Keratinocyte (primary cell): Measurements from ENCODE around the gene POU6F1. TPM values are rescaled to one million over a fixed set of nuclear protein-coding genes. Genes with fewer than 3 reads are reported as not detected.

Experiments used
- DNase-seq: peaks from one replicate; pipeline ENCODE4 v3.0.0-alpha.2; 2011; ENCODE audit warnings: low read depth, missing footprints, low spot score
- FAIRE-seq: peaks from 2 replicates; lab custom pipeline; 2011; peaks lifted over from hg19 to GRCh38; lab: Jason Lieb, UNC
- H2AFZ ChIP-seq: 2 replicates; pipeline ENCODE4 v1.6.0; 2012; ENCODE audit warnings: low read length, control low read depth, inconsistent platforms; ENCODE audit not compliant: control insufficient read depth
- H3K27ac ChIP-seq: 2 replicates; pipeline ENCODE4 v1.5.1; 2011; ENCODE audit warnings: low read length; ENCODE audit not compliant: control insufficient read depth, insufficient read depth
- H3K27me3 ChIP-seq: 3 replicates; pipeline ENCODE4 v1.6.0; 2011; ENCODE audit warnings: low read length; ENCODE audit not compliant: control insufficient read depth, insufficient read depth; ENCODE audit errors: extremely low read depth
- H3K36me3 ChIP-seq, 2 experiments: 2 replicates in 1 of 2; 3 replicates in 1 of 2; pipeline ENCODE4 v1.5.1; 2011; ENCODE audit warnings: low read length in 2 of 2, mild to moderate bottlenecking in 1 of 2; ENCODE audit not compliant: control insufficient read depth in 2 of 2, insufficient read depth in 2 of 2; ENCODE audit errors: extremely low read depth in 1 of 2
- H3K4me1 ChIP-seq: 3 replicates; pipeline ENCODE4 v1.5.1; 2011; ENCODE audit warnings: low read length; ENCODE audit not compliant: control insufficient read depth, insufficient read depth; ENCODE audit errors: extremely low read depth
- H3K4me2 ChIP-seq: 3 replicates; pipeline ENCODE4 v1.6.0; 2011; ENCODE audit warnings: low read depth, low read length; ENCODE audit not compliant: control insufficient read depth, insufficient read depth; ENCODE audit errors: extremely low read depth
- H3K4me3 ChIP-seq, 3 experiments: fragments of 200-600 bp in 1 of 3; sonication (generic) in 1 of 3; 2 replicates in 2 of 3; 3 replicates in 1 of 3; pipeline ENCODE4 v1.5.1; 2011 to 2016; ENCODE audit warnings: low read length in 3 of 3, mild to moderate bottlenecking in 3 of 3, control low read depth in 2 of 3, inconsistent platforms in 1 of 3, low read depth in 1 of 3, mixed read lengths in 1 of 3, mixed run types in 1 of 3, moderate library complexity in 1 of 3; ENCODE audit not compliant: control insufficient read depth in 2 of 3, insufficient read depth in 2 of 3; ENCODE audit errors: extremely low read depth in 1 of 3
- H3K79me2 ChIP-seq: 2 replicates; pipeline ENCODE4 v1.6.0; 2012; ENCODE audit warnings: low read length; ENCODE audit not compliant: control insufficient read depth, insufficient read depth
- H3K9ac ChIP-seq: 3 replicates; pipeline ENCODE4 v1.6.0; 2011; ENCODE audit warnings: low read length; ENCODE audit not compliant: control insufficient read depth, insufficient read depth; ENCODE audit errors: extremely low read depth
- H3K9me1 ChIP-seq: 3 replicates; pipeline ENCODE4 v1.6.0; 2011; ENCODE audit warnings: low read length; ENCODE audit not compliant: control insufficient read depth, insufficient read depth; ENCODE audit errors: extremely low read depth
- H3K9me3 ChIP-seq: 2 replicates; pipeline ENCODE4 v1.5.1; 2012; ENCODE audit warnings: low read depth, low read length; ENCODE audit not compliant: control insufficient read depth
- H4K20me1 ChIP-seq: 3 replicates; pipeline ENCODE4 v1.6.0; 2011; ENCODE audit warnings: low read length; ENCODE audit not compliant: control insufficient read depth, insufficient read depth; ENCODE audit errors: extremely low read depth
- CTCF ChIP-seq, 3 experiments: IDR thresholded peaks in 1 of 3; conservative IDR thresholded peaks in 1 of 3; optimal IDR thresholded peaks in 1 of 3; 2 replicates in 2 of 3; 3 replicates in 1 of 3; pipeline versions ENCODE3 to v1.5.1; 2011; ENCODE audit warnings: low read length in 3 of 3, mild to moderate bottlenecking in 3 of 3, moderate library complexity in 2 of 3, control low read depth in 1 of 3, inconsistent platforms in 1 of 3; ENCODE audit not compliant: insufficient read depth in 2 of 3; ENCODE audit errors: extremely low read depth in 1 of 3
- EZH2 ChIP-seq: IDR thresholded peaks from one replicate; pipeline ENCODE4 v1.6.1; 2012; ENCODE audit warnings: inconsistent platforms, mild to moderate bottlenecking, low read length, moderate library complexity
- dilution Hi-C: fragments of 300-500 bp; cut with MboI; formaldehyde crosslinking; loops from one replicate; pipeline ENCODE4 v1.7.0; 2020; ENCODE audit warnings: low sequenced_read_pairs; ENCODE audit not compliant: extremely low pct_ligation_motif_present
- polyA plus RNA-seq, 5 experiments: library from polyadenylated mRNA; depleted of rRNA in 3 of 5; stranded (reverse) in 3 of 5; stranded (forward) in 1 of 5; unstranded in 1 of 5; fragments of >200 nt; gene quantifications; 1 replicate in 1 of 5; 2 replicates in 3 of 5; 3 replicates in 1 of 5; pipeline versions ENCODE4 v1.2.1 to v1.2.3, GENCODE V29; 2011 to 2012; ENCODE audit warnings: missing spikeins in 2 of 5, low read depth in 1 of 5, low replicate concordance in 1 of 5

POU6F1 gene
- polyA plus RNA-seq, 1 donor (not counting 4 experiments of a cell fraction or from before 2014, with no cell fraction given), result 0.42 TPM

- Histone ChIP-seq H3K27me3 (no peaks in the 10 kb centered on the region), H3K79me2 (no peaks in the 10 kb centered on the region), H3K9ac (no peak overlapping the region), H3K27ac (no peak overlapping the region), H3K4me3 (no peak overlapping the region), H3K36me3 (no peaks in the 10 kb centered on the region), H4K20me1 (no peaks in the 10 kb centered on the region), H3K9me1 (no peaks in the 10 kb centered on the region), H2AFZ (no peak overlapping the region), H3K4me1 (no peaks in the 10 kb centered on the region), H3K4me2 (no peak overlapping the region), H3K9me3 (no peaks in the 10 kb centered on the region)
- DNase-seq (no peak), FAIRE-seq (no peak)
- dilution Hi-C loops, result no loop called here
- no peak for TF ChIP-seq EZH2
- TF ChIP-seq CTCF (optimal IDR thresholded peaks at IDR 0.05 in 1 of 3, IDR thresholded peaks at IDR 0.05 in 1 of 3, conservative IDR thresholded peaks at IDR 0.05 in 1 of 3; ENCODE audit: extremely low read depth in 1 of 3, insufficient read depth in 2 of 3, low read length in 3 of 3), result no peak
Measured at GRCh38 chr12:51181558-51181957, 36.3 kb downstream of the POU6F1 start.

DNA sequence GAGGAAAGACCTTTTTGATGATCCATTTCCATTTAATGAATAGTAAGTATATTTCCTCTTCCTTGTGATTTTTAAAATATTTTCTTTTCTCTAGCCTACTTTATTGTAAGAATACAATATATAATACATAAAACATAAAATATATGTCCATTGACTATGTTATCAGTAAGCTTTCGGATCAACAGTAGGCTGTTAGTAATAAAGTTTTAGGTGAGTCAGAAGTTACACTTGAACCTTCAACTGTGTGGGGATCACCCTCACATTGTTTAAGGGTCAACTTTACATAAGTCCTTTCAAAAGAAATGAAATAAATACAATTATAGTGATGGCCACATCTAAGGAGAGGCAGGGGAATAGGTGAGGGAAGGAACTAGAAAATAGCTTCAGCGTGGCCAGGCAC lies 40.0 kb downstream of the POU6F1 start:
- Histone ChIP-seq H3K9ac (no peak overlapping the region), H3K36me3 (no peaks in the 10 kb centered on the region), H3K9me3 (no peaks in the 10 kb centered on the region), H3K4me3 (no peak overlapping the region), H3K4me2 (no peak overlapping the region), H3K79me2 (no peaks in the 10 kb centered on the region), H3K27ac (no peak overlapping the region), H3K4me1 (no peaks in the 10 kb centered on the region), H4K20me1 (no peaks in the 10 kb centered on the region), H3K9me1 (no peaks in the 10 kb centered on the region), H3K27me3 (no peaks in the 10 kb centered on the region), H2AFZ (no peak overlapping the region)
- dilution Hi-C loops, result no loop called here
- no peak for DNase-seq
- FAIRE-seq, result no peak
- TF ChIP-seq CTCF (optimal IDR thresholded peaks at IDR 0.05 in 1 of 3, IDR thresholded peaks at IDR 0.05 in 1 of 3, conservative IDR thresholded peaks at IDR 0.05 in 1 of 3; ENCODE audit: extremely low read depth in 1 of 3, insufficient read depth in 2 of 3, low read length in 3 of 3), result no peak
- no peak for TF ChIP-seq EZH2
